CD4-positive, alpha-beta T cell treated with Interferon gamma for 1 hour (primary cell): Measurements from ENCODE around the gene USP46.

ENCODE experiments used
- DNase-seq: peaks from one replicate; pipeline ENCODE4 v3.0.0-alpha.2; 2020

USP46 gene

GRCh38 chr4:52617336-52618020 is 41.6 kb downstream of the USP46 start:
- DNase-seq: no peak

GRCh38 chr4:52614241-52614640 is 44.9 kb downstream of the USP46 start:
- no peak for DNase-seq

GRCh38 chr4:52612341-52612740 is 46.8 kb downstream of the USP46 start:
- no peak for DNase-seq

- no peak for DNase-seq
Observed at GRCh38 chr4:52611030-52611555, 48.0 kb downstream of the USP46 start.

- no peak for DNase-seq
Observed at GRCh38 chr4:52606726-52607125, 52.4 kb downstream of the USP46 start.

GRCh38 chr4:52606040-52606439 is 53.1 kb downstream of the USP46 start:
- no peak for DNase-seq

GRCh38 chr4:52604215-52604614 is 54.9 kb downstream of the USP46 start:
- no peak for DNase-seq

GRCh38 chr4:52600275-52600674 is 58.8 kb downstream of the USP46 start:
- no peak for DNase-seq

GRCh38 chr4:52595001-52595400 is 64.1 kb downstream of the USP46 start:
- no peak for DNase-seq

- no peak for DNase-seq
Observed at GRCh38 chr4:52592287-52592686, 66.8 kb downstream of the USP46 start.

- DNase-seq: peak; percentile 13
Observed at GRCh38 chr4:52588771-52589591, 70.1 kb downstream of the USP46 start.

GRCh38 chr4:52588097-52588496 is 71.0 kb downstream of the USP46 start:
- no peak for DNase-seq

GRCh38 chr4:52586069-52586468 is 73.0 kb downstream of the USP46 start:
- no peak for DNase-seq

- no peak for DNase-seq
Observed at GRCh38 chr4:52585379-52585778, 73.7 kb downstream of the USP46 start.

- DNase-seq: no peak
Observed at GRCh38 chr4:52579602-52580272, 79.4 kb downstream of the USP46 start.

- DNase-seq: no peak
Observed at GRCh38 chr4:52578951-52579350, 80.2 kb downstream of the USP46 start.

- DNase-seq: no peak
Observed at GRCh38 chr4:52577624-52577962, 81.5 kb downstream of the USP46 start.

- no peak for DNase-seq
Observed at GRCh38 chr4:52576961-52577623, 82.0 kb downstream of the USP46 start.

GRCh38 chr4:52576326-52576725 is 82.8 kb downstream of the USP46 start:
- DNase-seq: no peak

GRCh38 chr4:52575406-52575805 is 83.7 kb downstream of the USP46 start:
- DNase-seq: no peak

GRCh38 chr4:52574036-52574435 is 85.1 kb downstream of the USP46 start:
- DNase-seq: no peak

GRCh38 chr4:52573551-52573950 is 85.5 kb downstream of the USP46 start:
- DNase-seq: no peak

GRCh38 chr4:52572936-52573485 is 86.1 kb downstream of the USP46 start:
- no peak for DNase-seq
